H9 (cell line): ENCODE results near the gene RRH. TPM values are rescaled to one million over a fixed set of nuclear protein-coding genes. Genes with fewer than 3 reads are reported as not detected.

Source experiments
- DNase-seq: peaks from one replicate; pipeline ENCODE4 v3.0.0-alpha.2; 2017
- H2AFZ ChIP-seq: one replicate; pipeline ENCODE4 v1.6.1; 2013; ENCODE audit warnings: mild to moderate bottlenecking, low read length, control low read depth, moderate library complexity
- H2AK5ac ChIP-seq: 2 replicates; pipeline ENCODE4 v1.6.1; 2013; ENCODE audit warnings: low read length, control low read depth, mixed read lengths; ENCODE audit not compliant: insufficient read length
- H2BK120ac ChIP-seq: one replicate; pipeline ENCODE4 v1.6.1; 2013; ENCODE audit warnings: low read depth, mild to moderate bottlenecking, low read length, control low read depth, inconsistent platforms; ENCODE audit not compliant: poor library complexity, severe bottlenecking
- H2BK12ac ChIP-seq: 2 replicates; pipeline ENCODE4 v1.6.1; 2013; ENCODE audit warnings: low read length, control low read depth, mixed read lengths, low read depth; ENCODE audit not compliant: insufficient read length
- H2BK15ac ChIP-seq: 2 replicates; pipeline ENCODE4 v1.6.1; 2013; ENCODE audit warnings: low read depth, low read length, control low read depth
- H2BK20ac ChIP-seq: one replicate; pipeline ENCODE4 v1.6.1; 2013; ENCODE audit warnings: low read depth, mild to moderate bottlenecking, low read length, control low read depth, inconsistent platforms; ENCODE audit not compliant: poor library complexity, severe bottlenecking
- H2BK5ac ChIP-seq: 2 replicates; pipeline ENCODE4 v1.6.1; 2013; ENCODE audit warnings: low read length, control low read depth, mixed read lengths; ENCODE audit not compliant: insufficient read length
- H3K14ac ChIP-seq: 2 replicates; pipeline ENCODE4 v1.6.1; 2013; ENCODE audit warnings: low read length, control low read depth; ENCODE audit not compliant: insufficient read depth
- H3K18ac ChIP-seq: 2 replicates; pipeline ENCODE4 v1.6.1; 2013; ENCODE audit warnings: low read depth, mild to moderate bottlenecking, mixed read lengths, low read length, control low read depth; ENCODE audit not compliant: insufficient read length
- H3K23ac ChIP-seq: 2 replicates; pipeline ENCODE4 v1.6.1; 2013; ENCODE audit warnings: low read length, control low read depth, mixed read lengths, low read depth; ENCODE audit not compliant: insufficient read length
- H3K23me2 ChIP-seq: 2 replicates; pipeline ENCODE4 v1.6.1; 2013; ENCODE audit warnings: low read depth, mild to moderate bottlenecking, mixed read lengths, low read length, control low read depth; ENCODE audit not compliant: insufficient read length, poor library complexity, severe bottlenecking
- H3K27ac ChIP-seq: 2 replicates; pipeline ENCODE4 v1.5.1; 2013; ENCODE audit warnings: low read length, control low read depth, mixed read lengths, low read depth; ENCODE audit not compliant: insufficient read length
- H3K27me3 ChIP-seq: 2 replicates; pipeline ENCODE4 v1.6.1; 2013; ENCODE audit warnings: low read length, control low read depth, inconsistent platforms; ENCODE audit not compliant: insufficient read depth
- H3K4ac ChIP-seq: 2 replicates; pipeline ENCODE4 v1.6.1; 2013; ENCODE audit warnings: low read depth, mild to moderate bottlenecking, control low read depth, inconsistent platforms, low read length, moderate library complexity
- H3K4me1 ChIP-seq: 2 replicates; pipeline ENCODE4 v1.6.1; 2013; ENCODE audit warnings: low read length, control low read depth, inconsistent platforms; ENCODE audit not compliant: insufficient read depth
- H3K4me2 ChIP-seq: 2 replicates; pipeline ENCODE4 v1.6.1; 2013; ENCODE audit warnings: low read length, control low read depth, mixed read lengths; ENCODE audit not compliant: insufficient read length, insufficient read depth
- H3K56ac ChIP-seq: 2 replicates; pipeline ENCODE4 v1.6.1; 2013; ENCODE audit warnings: low read depth, mild to moderate bottlenecking, mixed read lengths, low read length, control low read depth; ENCODE audit not compliant: insufficient read length
- H3K79me1 ChIP-seq: 2 replicates; pipeline ENCODE4 v1.6.1; 2013; ENCODE audit warnings: low read depth, mild to moderate bottlenecking, moderate library complexity, low read length, control low read depth, inconsistent platforms; ENCODE audit not compliant: insufficient read depth, poor library complexity, severe bottlenecking
- H3K79me2 ChIP-seq: 2 replicates; pipeline ENCODE4 v1.6.1; 2013; ENCODE audit warnings: low read length, control low read depth, inconsistent platforms; ENCODE audit not compliant: insufficient read depth
- H3K9ac ChIP-seq: 2 replicates; pipeline ENCODE4 v1.6.1; 2013; ENCODE audit warnings: low read length, control low read depth, mixed read lengths; ENCODE audit not compliant: insufficient read length; ENCODE audit errors: extremely low read depth
- H3K9me3 ChIP-seq: one replicate; pipeline ENCODE4 v1.6.1; 2013; ENCODE audit warnings: low read depth, low read length, inconsistent platforms; ENCODE audit not compliant: control insufficient read depth
- H3T11ph ChIP-seq: one replicate; pipeline ENCODE4 v1.6.1; 2013; ENCODE audit warnings: mild to moderate bottlenecking, low read length, control low read depth, inconsistent platforms
- H4K20me1 ChIP-seq: one replicate; pipeline ENCODE4 v1.6.1; 2013; ENCODE audit not compliant: control insufficient read depth, insufficient read length, insufficient read depth
- H4K5ac ChIP-seq: 2 replicates; pipeline ENCODE4 v1.6.1; 2013; ENCODE audit warnings: low read depth, mild to moderate bottlenecking, mixed read lengths, low read length, control low read depth; ENCODE audit not compliant: insufficient read length
- H4K8ac ChIP-seq: replicated peaks from 2 replicates; pipeline ENCODE4 v1.6.1; 2013; ENCODE audit warnings: low read length, control low read depth, mixed read lengths, low read depth; ENCODE audit not compliant: insufficient read length
- H4K91ac ChIP-seq: 2 replicates; pipeline ENCODE4 v1.6.1; 2013; ENCODE audit warnings: low read depth, mild to moderate bottlenecking, moderate library complexity, mixed read lengths, low read length, control low read depth; ENCODE audit not compliant: insufficient read length
- H3K27ac Mint-ChIP-seq, 3 experiments: 2 replicates in 2 of 3; 3 replicates in 1 of 3; pipeline ENCODE4 v1.8.0; 2020 to 2021; ENCODE audit warnings: mixed read lengths in 3 of 3, mild to moderate bottlenecking in 1 of 3, moderate library complexity in 1 of 3
- H3K27me3 Mint-ChIP-seq: 2 replicates; pipeline ENCODE4 v1.8.0; 2021; ENCODE audit warnings: low read depth, mild to moderate bottlenecking, moderate library complexity, mixed read lengths
- H3K36me3 Mint-ChIP-seq, 3 experiments: 2 replicates in 2 of 3; 3 replicates in 1 of 3; pipeline ENCODE4 v1.8.0; 2020 to 2021; ENCODE audit warnings: low read depth in 3 of 3, mixed read lengths in 3 of 3; ENCODE audit not compliant: insufficient read depth in 1 of 3
- H3K4me1 Mint-ChIP-seq, 2 experiments: 2 replicates each; pipeline ENCODE4 v1.8.0; 2020; ENCODE audit warnings: mixed read lengths in 2 of 2
- H3K4me3 Mint-ChIP-seq, 2 experiments: 2 replicates in 1 of 2; 3 replicates in 1 of 2; pipeline ENCODE4 v1.8.0; 2020 to 2021; ENCODE audit warnings: mild to moderate bottlenecking in 2 of 2, mixed read lengths in 2 of 2, moderate library complexity in 1 of 2
- H3K9me3 Mint-ChIP-seq, 2 experiments: 2 replicates in 1 of 2; 3 replicates in 1 of 2; pipeline ENCODE4 v1.8.0; 2020; ENCODE audit warnings: mild to moderate bottlenecking in 2 of 2, mixed read lengths in 2 of 2, moderate library complexity in 1 of 2
- WGBS: extraction: QIAGEN DNeasy Blood & Tissue Kit; methylation state at CpG from one replicate; pipeline ENCODE4 v1.1.7; 2013; ENCODE audit warnings: missing lambda C conversion rate, low lambda C conversion rate, mixed read lengths; ENCODE audit not compliant: insufficient read length; ENCODE audit errors: extremely low coverage; 5-methylcytosine and 5-hydroxymethylcytosine counted together
- total RNA-seq: library from RNA; stranded (reverse); gene quantifications from 2 replicates; pipeline ENCODE4 v1.2.1, GENCODE V29; 2021
- TF ChIP-seq, protein P1 (sequence below): fragments of 200-600 bp; sonication (generic); conservative IDR thresholded peaks from 3 replicates; pipeline ENCODE4 v1.8.0; 2021; ENCODE audit warnings: antibody characterized with exemption, mild to moderate bottlenecking

Gene RRH
- total RNA-seq, 1 experiment from 2014 or later = not detected

DNA sequence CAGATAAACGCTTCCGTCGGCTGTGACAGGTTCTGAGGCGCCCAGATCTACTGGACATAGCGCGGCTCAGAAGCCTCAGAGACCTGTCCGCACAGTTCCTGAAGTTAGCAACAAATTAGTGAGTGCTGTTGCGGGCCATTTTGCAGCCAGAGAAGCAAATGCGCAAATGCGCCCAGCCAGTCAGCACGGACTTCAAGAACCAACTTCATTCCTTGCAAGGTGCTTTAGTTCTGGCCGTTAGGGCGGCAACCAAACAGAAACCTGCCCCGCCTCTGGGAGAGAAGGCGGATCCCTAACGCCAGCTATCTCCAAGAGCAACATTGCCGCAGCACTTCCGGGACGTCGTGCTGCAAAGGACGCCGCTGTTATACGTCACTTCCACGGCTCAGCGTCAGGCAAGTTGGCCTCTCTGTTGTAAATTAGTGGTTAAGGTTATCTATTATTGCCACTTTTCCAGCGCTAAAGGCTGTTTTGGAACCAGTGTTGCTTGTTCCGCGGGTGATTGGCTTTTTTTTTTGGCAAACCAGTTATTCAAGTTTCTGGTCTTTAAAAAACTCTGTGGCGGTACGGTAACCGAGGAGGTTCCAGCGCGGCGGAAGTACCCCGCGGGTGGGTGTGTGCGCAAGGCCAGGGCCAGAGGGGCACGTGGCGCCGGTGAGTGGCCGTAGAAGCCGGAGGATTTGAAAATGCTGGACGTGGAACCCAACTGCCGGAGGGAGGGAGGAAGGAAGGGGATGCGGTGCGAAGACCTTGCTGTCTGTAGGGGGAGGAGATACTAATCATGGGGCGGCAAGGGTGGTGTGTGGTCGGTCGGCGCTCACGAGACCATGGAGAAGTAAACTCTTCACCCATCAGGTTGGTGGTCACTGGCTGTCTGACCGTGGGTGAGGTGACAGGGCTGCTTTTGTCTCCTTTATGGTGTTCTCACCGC lies 12.4 kb upstream of the RRH start, which contains the start of gene GAR1:
Gene GAR1 (plus strand): TSS at position 612 of the 931 bp plus-strand sequence. CDS start 403 bp downstream, outside the sequence.
- 0 out of 2 replicates have a peak within 1 kb of the TSS, but pooled peaks have one; percentile 52 for H3K4ac ChIP-seq
- H3T11ph ChIP-seq = no peak within 1 kb of the TSS
- no peak within 1 kb of the TSS for H2BK15ac ChIP-seq
- H2BK20ac ChIP-seq = peak within 1 kb of the TSS; percentile 84
- H4K20me1 ChIP-seq = no peaks in the 10 kb centered on the region
- no peaks in the 10 kb centered on the region for H3K27me3 Mint-ChIP-seq
- peak within 1 kb of the TSS; percentile 71 for H2BK120ac ChIP-seq
- H4K91ac ChIP-seq = no peak within 1 kb of the TSS
- no peak within 1 kb of the TSS for H4K5ac ChIP-seq
- peaks cover 2% of the 10 kb centered on the region; the same call in 1 of the 2 replicates for H3K4me1 ChIP-seq
- TF ChIP-seq, protein P1, sequence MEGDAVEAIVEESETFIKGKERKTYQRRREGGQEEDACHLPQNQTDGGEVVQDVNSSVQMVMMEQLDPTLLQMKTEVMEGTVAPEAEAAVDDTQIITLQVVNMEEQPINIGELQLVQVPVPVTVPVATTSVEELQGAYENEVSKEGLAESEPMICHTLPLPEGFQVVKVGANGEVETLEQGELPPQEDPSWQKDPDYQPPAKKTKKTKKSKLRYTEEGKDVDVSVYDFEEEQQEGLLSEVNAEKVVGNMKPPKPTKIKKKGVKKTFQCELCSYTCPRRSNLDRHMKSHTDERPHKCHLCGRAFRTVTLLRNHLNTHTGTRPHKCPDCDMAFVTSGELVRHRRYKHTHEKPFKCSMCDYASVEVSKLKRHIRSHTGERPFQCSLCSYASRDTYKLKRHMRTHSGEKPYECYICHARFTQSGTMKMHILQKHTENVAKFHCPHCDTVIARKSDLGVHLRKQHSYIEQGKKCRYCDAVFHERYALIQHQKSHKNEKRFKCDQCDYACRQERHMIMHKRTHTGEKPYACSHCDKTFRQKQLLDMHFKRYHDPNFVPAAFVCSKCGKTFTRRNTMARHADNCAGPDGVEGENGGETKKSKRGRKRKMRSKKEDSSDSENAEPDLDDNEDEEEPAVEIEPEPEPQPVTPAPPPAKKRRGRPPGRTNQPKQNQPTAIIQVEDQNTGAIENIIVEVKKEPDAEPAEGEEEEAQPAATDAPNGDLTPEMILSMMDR = no peak
- H3K23me2 ChIP-seq = peaks cover 13% of the 10 kb centered on the region
- peak within 1 kb of the TSS; percentile 82 for H3K9ac ChIP-seq
- H2AK5ac ChIP-seq = no peak within 1 kb of the TSS
- H4K8ac ChIP-seq = no peak within 1 kb of the TSS
- peak within 1 kb of the TSS; percentile 87 for H3K18ac ChIP-seq
- H3K36me3 Mint-ChIP-seq = peaks cover 27 to 43% (median 35%) of the 10 kb centered on the region in 3 experiments
- H3K4me3 Mint-ChIP-seq = peak within 1 kb of the TSS; percentile 95 to 99
- no peak within 1 kb of the TSS for H2BK5ac ChIP-seq
- peak within 1 kb of the TSS; percentile 79 for H3K14ac ChIP-seq
- no peak within 1 kb of the TSS for H2BK12ac ChIP-seq
- H3K9me3 ChIP-seq = no peaks in the 10 kb centered on the region
- peaks cover 3% of the 10 kb centered on the region for H3K79me1 ChIP-seq
- H3K27ac ChIP-seq = peak within 1 kb of the TSS; percentile 2
- no peaks in the 10 kb centered on the region for H3K27me3 ChIP-seq
- peak within 1 kb of the TSS; percentile 74 for H3K4me2 ChIP-seq
- WGBS = no CpG with 5 or more reads among the region's 53 CpGs
- H3K23ac ChIP-seq = no peak within 1 kb of the TSS
- H3K56ac ChIP-seq = no peak within 1 kb of the TSS
- peak within 1 kb of the TSS; percentile 98 to 99 (median 99) for H3K27ac Mint-ChIP-seq
- DNase-seq = peak; percentile 97
- H3K9me3 Mint-ChIP-seq = peaks cover 0 to 2% of the 10 kb centered on the region in 2 experiments; a peak in 2 of 5 replicates
- H2AFZ ChIP-seq = peak within 1 kb of the TSS; percentile 60
- peaks cover 22 to 31% of the 10 kb centered on the region in 2 experiments for H3K4me1 Mint-ChIP-seq
- peaks cover 18% of the 10 kb centered on the region; the same call in 1 of the 2 replicates for H3K79me2 ChIP-seq
